WTC11 (cell line): ENCODE measurements around the gene RBM39. TPM values are rescaled to one million over a fixed set of nuclear protein-coding genes. Genes with fewer than 3 reads are reported as not detected.

Source experiments
- ATAC-seq: fragments of 200-7000 bp; cut with Tn5 transposase; 2 replicates; pipeline ENCODE4 v1.10.0; 2021; ENCODE audit warnings: mild to moderate bottlenecking, moderate library complexity
- CTCF ChIA-PET: fragments of 300-600 bp; sonication (Branson Sonifier 250); formaldehyde crosslinking; loops from one replicate; lab custom pipeline; 2021; ENCODE audit warnings: antibody characterized with exemption; lab: Charles Lee
- POLR2A ChIA-PET: fragments of 350-600 bp; sonication (Branson Sonifier 250); formaldehyde crosslinking; loops from one replicate; lab custom pipeline; 2021; ENCODE audit warnings: antibody characterized with exemption; lab: Charles Lee
- DNase-seq: peaks from one replicate; pipeline ENCODE4 v3.0.0; 2021; ENCODE audit warnings: low spot score
- H3K27ac Mint-ChIP-seq: 2 replicates; pipeline ENCODE4 v1.8.0; 2021; ENCODE audit warnings: mixed read lengths
- H3K27me3 Mint-ChIP-seq: 2 replicates; pipeline ENCODE4 v1.8.0; 2021; ENCODE audit warnings: low read depth, mild to moderate bottlenecking, moderate library complexity, mixed read lengths
- H3K36me3 Mint-ChIP-seq: 2 replicates; pipeline ENCODE4 v1.8.0; 2021; ENCODE audit warnings: mixed read lengths
- H3K4me1 Mint-ChIP-seq: 2 replicates; pipeline ENCODE4 v1.8.0; 2022; ENCODE audit warnings: mixed read lengths
- H3K4me3 Mint-ChIP-seq: 2 replicates; pipeline ENCODE4 v1.8.0; 2021; ENCODE audit warnings: mild to moderate bottlenecking, moderate library complexity, mixed read lengths
- H3K9me3 Mint-ChIP-seq: 2 replicates; pipeline ENCODE4 v1.8.0; 2021; ENCODE audit warnings: mixed read lengths
- ARID4B ChIP-seq: sonication (generic); formaldehyde crosslinking; IDR thresholded peaks from 2 replicates; pipeline ENCODE4 v1.8.0; 2023; ENCODE audit warnings: missing genetic modification reagents, mild to moderate bottlenecking, borderline replicate concordance
- ATF2 ChIP-seq: sonication (generic); formaldehyde crosslinking; IDR thresholded peaks from 2 replicates; pipeline ENCODE4 v1.8.1; 2022; ENCODE audit warnings: low read depth, missing genetic modification reagents, borderline replicate concordance
- CDX4 ChIP-seq: fragments of 250-450 bp; sonication (Bioruptor Pico); IDR thresholded peaks from 2 replicates; pipeline ENCODE4 v1.9.0; 2021; ENCODE audit warnings: moderate library complexity, mild to moderate bottlenecking, inconsistent platforms, borderline replicate concordance
- CTCF ChIP-seq: fragments of 200-600 bp; IDR thresholded peaks from 2 replicates; pipeline ENCODE4 v1.8.0; 2022; ENCODE audit warnings: antibody characterized with exemption
- HMGA2 ChIP-seq: fragments of 250-450 bp; sonication (Bioruptor Pico); IDR thresholded peaks from 2 replicates; pipeline ENCODE4 v1.4.0; 2021; ENCODE audit warnings: mild to moderate bottlenecking, moderate library complexity
- IRF1 ChIP-seq: sonication (generic); formaldehyde crosslinking; IDR thresholded peaks from 2 replicates; pipeline ENCODE4 v1.8.0; 2023; ENCODE audit warnings: missing genetic modification reagents
- NFATC4 ChIP-seq: fragments of 250-450 bp; sonication (Bioruptor Pico); IDR thresholded peaks from 2 replicates; pipeline ENCODE4 v1.9.0; 2021; ENCODE audit warnings: mild to moderate bottlenecking
- NFE2L1 ChIP-seq: sonication (generic); formaldehyde crosslinking; IDR thresholded peaks from 2 replicates; pipeline ENCODE4 v1.8.1; 2023; ENCODE audit warnings: missing genetic modification reagents
- TCF7 ChIP-seq: sonication (generic); formaldehyde crosslinking; IDR thresholded peaks from 2 replicates; pipeline ENCODE4 v1.8.0; 2022; ENCODE audit warnings: mild to moderate bottlenecking, low read depth, missing genetic modification reagents, moderate library complexity
- ZBTB43 ChIP-seq: sonication (generic); formaldehyde crosslinking; IDR thresholded peaks from 2 replicates; pipeline ENCODE4 v1.8.1; 2023; ENCODE audit warnings: mild to moderate bottlenecking, missing genetic modification reagents
- ZNF532 ChIP-seq: fragments of 250-450 bp; sonication (Bioruptor Pico); IDR thresholded peaks from 2 replicates; pipeline ENCODE4 v1.9.0; 2021; ENCODE audit warnings: mild to moderate bottlenecking, borderline replicate concordance
- total RNA-seq: library from RNA; stranded (reverse); gene quantifications from 3 replicates; pipeline ENCODE4 v1.2.3, GENCODE V29; 2021

The RBM39 gene
- total RNA-seq, 1 experiment from 2014 or later = 231 TPM

- Mint-ChIP-seq H3K27ac (no peak overlapping the region), H3K4me3 (no peak overlapping the region), H3K27me3 (no peaks in the 10 kb centered on the region), H3K9me3 (no peaks in the 10 kb centered on the region), H3K4me1 (no peaks in the 10 kb centered on the region), H3K36me3 (peaks cover 83% of the 10 kb centered on the region)
- POLR2A ChIA-PET = interaction anchor here (0.7 kb wide), 1 partner anchor 17 kb away, joined by 3 read pairs; no protein-coding TSS in a partner anchor
- CTCF ChIA-PET = no interaction called here
- TF ChIP-seq ZNF532 (no peak), CTCF (no peak), NFATC4 (CRISPR knock-in tag) (no peak), CDX4 (CRISPR knock-in tag) (no peak)
- DNase-seq = no peak
- ATAC-seq = no peak
Observed at GRCh38 chr20:35716330-35716729, 25.7 kb downstream of the RBM39 start.

- no peak overlapping the region for H3K4me3 Mint-ChIP-seq
- CTCF ChIA-PET = no interaction called here
- H3K27me3 Mint-ChIP-seq = no peaks in the 10 kb centered on the region
- TF ChIP-seq ZBTB43 (no peak), ATF2 (CRISPR knock-in tag) (no peak), HMGA2 (CRISPR knock-in tag) (no peak), NFE2L1 (CRISPR knock-in tag) (no peak), TCF7 (CRISPR knock-in tag) (no peak), ARID4B (CRISPR knock-in tag) (no peak), IRF1 (CRISPR knock-in tag) (no peak)
- no peak overlapping the region for H3K27ac Mint-ChIP-seq
- DNase-seq (no peak), ATAC-seq (no peak)
- H3K36me3 Mint-ChIP-seq = peaks cover 84% of the 10 kb centered on the region
- no peaks in the 10 kb centered on the region for H3K4me1 Mint-ChIP-seq
- POLR2A ChIA-PET = no interaction called here
- no peaks in the 10 kb centered on the region for H3K9me3 Mint-ChIP-seq
Observed at GRCh38 chr20:35715652-35716051, 26.4 kb downstream of the RBM39 start.
